GM20000 (cell line): ENCODE results near the gene WFDC5.

Experiments used
- DNase-seq: peaks from one replicate; pipeline ENCODE4 v3.0.0; 2012; ENCODE audit warnings: low spot score
- CTCF ChIP-seq: IDR thresholded peaks from 2 replicates; pipeline ENCODE4 v1.5.1; 2012; ENCODE audit warnings: mild to moderate bottlenecking, control low read depth; ENCODE audit errors: extremely low read depth, missing control alignments

WFDC5 gene

GRCh38 chr20:45087814-45088213 is 27.2 kb downstream of the WFDC5 start:
- no peak for DNase-seq
- no peak for TF ChIP-seq CTCF

GRCh38 chr20:45087097-45087790 is 27.7 kb downstream of the WFDC5 start:
- no peak for TF ChIP-seq CTCF
- no peak for DNase-seq

- TF ChIP-seq CTCF: no peak
- DNase-seq: no peak
Measured at GRCh38 chr20:45085867-45086266, 29.1 kb downstream of the WFDC5 start.

- no peak for TF ChIP-seq CTCF
- no peak for DNase-seq
Measured at GRCh38 chr20:45085289-45085688, 29.7 kb downstream of the WFDC5 start.

- DNase-seq: no peak
- no peak for TF ChIP-seq CTCF
Measured at GRCh38 chr20:45083127-45083526, 31.8 kb downstream of the WFDC5 start.

- no peak for TF ChIP-seq CTCF
- no peak for DNase-seq
Measured at GRCh38 chr20:45082468-45082867, 32.5 kb downstream of the WFDC5 start.

- peak; percentile 11 for TF ChIP-seq CTCF
- no peak for DNase-seq
Measured at GRCh38 chr20:45080867-45081624, 33.9 kb downstream of the WFDC5 start.
